Measurements from ENCODE around the gene SF3B2.
A peak's percentile ranks its signal among the peaks of the same experiment; 100 is the strongest.
"Not testable (repeated sequence)": the region's sequence is repeated elsewhere in the genome, so short reads cannot be mapped to it uniquely, and the experiment has no call there.

Gene SF3B2

GRCh38 chr11:66020212-66020611, 32.0 kb upstream of the SF3B2 start:
- no peak for DNase-seq

GRCh38 chr11:66020618-66021357, 31.4 kb upstream of the SF3B2 start:
- DNase-seq, result peak in 1 of 14 donors; percentile 24

- DNase-seq, result peak in 12 of 14 donors; percentile 7 to 66 (median 33)
Observed at GRCh38 chr11:66022401-66023185, 29.6 kb upstream of the SF3B2 start.

GRCh38 chr11:66023186-66023440, 29.1 kb upstream of the SF3B2 start:
- DNase-seq, result not testable (repeated sequence)

GRCh38 chr11:66026017-66026529, 26.1 kb upstream of the SF3B2 start, which contains the start of gene CATSPER1:
CATSPER1 (minus strand) TSS chr11:66026479; CDS start chr11:66026379, 100 bp downstream.
- DNase-seq, result no peak

- no peak for DNase-seq
Observed at GRCh38 chr11:66032957-66033735, 19.0 kb upstream of the SF3B2 start.

GRCh38 chr11:66035653-66036333, 16.4 kb upstream of the SF3B2 start:
- no peak for DNase-seq

GRCh38 chr11:66036334-66036710, 15.8 kb upstream of the SF3B2 start:
- DNase-seq, result no peak

- no peak for DNase-seq
Observed at GRCh38 chr11:66037327-66037726, 14.8 kb upstream of the SF3B2 start.

- no peak for DNase-seq
Observed at GRCh38 chr11:66039765-66040164, 12.4 kb upstream of the SF3B2 start.

- DNase-seq, result no peak
Observed at GRCh38 chr11:66042227-66042995, 9.8 kb upstream of the SF3B2 start.

GRCh38 chr11:66042996-66043906, 8.9 kb upstream of the SF3B2 start:
- no peak for DNase-seq

- DNase-seq, result no peak
Observed at GRCh38 chr11:66044757-66045156, 7.4 kb upstream of the SF3B2 start.

GRCh38 chr11:66045177-66045639, 7.0 kb upstream of the SF3B2 start:
- peak in 12 of 14 donors; percentile 20 to 80 (median 42) for DNase-seq

- no peak for DNase-seq
Observed at GRCh38 chr11:66046901-66047300, 5.3 kb upstream of the SF3B2 start.

- peak in 3 of 14 donors; percentile 24 to 55 (median 32) for DNase-seq
Observed at GRCh38 chr11:66047541-66048365, 4.4 kb upstream of the SF3B2 start.

- DNase-seq, result peak in 3 of 14 donors; percentile 2 to 50 (median 5)
Observed at GRCh38 chr11:66048547-66049323, 3.4 kb upstream of the SF3B2 start, which contains the start of gene GAL3ST3. GAL3ST3 (minus strand) TSS chr11:66049161; CDS start chr11:66045415, 3,746 bp downstream.

GRCh38 chr11:66050581-66051231, 1.5 kb upstream of the SF3B2 start:
- DNase-seq, result no peak
